Smooth muscle cell (in vitro differentiated cells): ENCODE results near the gene SDC4. TPM values are rescaled to one million over a fixed set of nuclear protein-coding genes. Genes with fewer than 3 reads are reported as not detected.

Source experiments
- DNase-seq: peaks from one replicate; lab custom pipeline; 2025; ENCODE audit not compliant: unreplicated experiment; lab: John Stamatoyannopoulos, UW
- H2AFZ ChIP-seq: fragments of 200-600 bp; sonication (generic); 2 replicates; pipeline ENCODE4 v1.6.0; 2016; ENCODE audit warnings: antibody characterized with exemption, low read depth, mild to moderate bottlenecking
- H3F3A ChIP-seq: fragments of 200-600 bp; sonication (generic); 2 replicates; pipeline ENCODE4 v1.6.0; 2017; ENCODE audit warnings: antibody characterized with exemption, low read depth
- H3K27ac ChIP-seq: fragments of 200-600 bp; sonication (generic); 2 replicates; pipeline ENCODE4 v1.5.1; 2016; ENCODE audit warnings: low read depth, mild to moderate bottlenecking
- H3K27me3 ChIP-seq: fragments of 200-600 bp; sonication (generic); 2 replicates; pipeline ENCODE4 v1.6.1; 2016; ENCODE audit warnings: low read depth, mild to moderate bottlenecking
- H3K36me3 ChIP-seq: fragments of 200-600 bp; sonication (generic); 2 replicates; pipeline ENCODE4 v1.5.1; 2016; ENCODE audit warnings: low read depth
- H3K4me1 ChIP-seq: fragments of 200-600 bp; sonication (generic); 2 replicates; pipeline ENCODE4 v1.5.1; 2016; ENCODE audit warnings: low read depth
- H3K4me2 ChIP-seq: fragments of 200-600 bp; sonication (generic); 2 replicates; pipeline ENCODE4 v1.6.0; 2016; ENCODE audit warnings: mild to moderate bottlenecking
- H3K4me3 ChIP-seq: fragments of 200-600 bp; sonication (generic); 2 replicates; pipeline ENCODE4 v1.5.1; 2016; ENCODE audit warnings: mild to moderate bottlenecking
- H3K79me2 ChIP-seq: fragments of 200-600 bp; sonication (generic); 2 replicates; pipeline ENCODE4 v1.6.0; 2016; ENCODE audit warnings: low read depth, mild to moderate bottlenecking
- H3K9ac ChIP-seq: fragments of 200-600 bp; sonication (generic); 2 replicates; pipeline ENCODE4 v1.6.0; 2016; ENCODE audit warnings: low read depth
- H3K9me3 ChIP-seq: fragments of 200-600 bp; sonication (generic); replicated peaks from 2 replicates; pipeline ENCODE4 v1.5.1; 2016; ENCODE audit warnings: low read depth
- H4K20me1 ChIP-seq: fragments of 200-600 bp; sonication (generic); 2 replicates; pipeline ENCODE4 v1.6.0; 2016; ENCODE audit warnings: low read depth
- CTCF ChIP-seq: fragments of 200-600 bp; sonication (generic); IDR thresholded peaks from 2 replicates; pipeline ENCODE4 v1.5.1; 2017; ENCODE audit warnings: borderline replicate concordance, mild to moderate bottlenecking, antibody characterized with exemption; ENCODE audit not compliant: insufficient read depth, poor library complexity, severe bottlenecking
- WGBS: methylation state at CpG from one replicate; pipeline ENCODE4 v1.1.7; 2016; ENCODE audit warnings: low lambda C conversion rate; 5-methylcytosine and 5-hydroxymethylcytosine counted together
- polyA plus RNA-seq: library from polyadenylated mRNA; unstranded; fragments of >200 nt; fragmentation: Nextera tagmentation; extraction: Ambion mirVana; gene quantifications from 2 replicates; pipeline ENCODE4 v1.2.1, GENCODE V29; 2016
- total RNA-seq: library from RNA; depleted of rRNA; stranded (reverse); fragments of >200 nt; gene quantifications from 2 replicates; pipeline ENCODE4 v1.2.3, GENCODE V29; 2014

The SDC4 gene
- total and polyA plus RNA-seq, 2 experiments from 2014 or later = 45.0 to 70.7 TPM

DNA sequence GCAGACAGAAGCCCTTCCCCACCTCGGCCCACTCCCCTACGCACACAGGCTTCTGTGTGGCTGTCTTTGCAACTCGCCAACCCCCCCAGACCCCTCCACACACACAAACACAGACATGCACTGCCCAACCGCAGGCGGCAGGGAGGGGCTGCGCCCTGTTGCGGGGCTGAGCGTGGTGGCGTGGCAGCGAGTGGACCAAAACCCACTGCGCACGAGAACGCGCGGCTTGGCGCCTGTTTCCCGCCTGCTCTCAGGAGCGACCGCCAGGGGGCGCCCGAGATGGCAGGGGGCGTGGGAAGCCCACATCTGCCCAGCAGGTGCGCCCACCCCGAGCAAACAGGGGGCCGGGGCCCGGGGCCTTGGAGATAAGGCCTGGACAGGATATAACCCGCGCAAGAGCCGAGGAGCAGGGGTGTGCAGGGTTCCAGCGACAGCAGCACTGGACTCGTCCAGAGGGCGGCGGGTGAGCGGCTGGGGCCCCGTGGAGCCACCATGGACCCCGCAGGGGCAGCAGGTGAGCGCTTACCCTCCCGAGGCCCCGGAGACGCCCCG is 41.7 kb downstream of the SDC4 start, which contains the start of gene RBPJL:
RBPJL (plus strand) TSS at position 410 of the 552 bp plus-strand sequence; CDS start at position 493, 83 bp downstream.
- no peak within 1 kb of the TSS for H2AFZ ChIP-seq
- H3K4me2 ChIP-seq = no peak within 1 kb of the TSS
- peak; percentile 86 for TF ChIP-seq CTCF
- WGBS = 42% methylated on average over 37 of the region's 41 CpGs
- H4K20me1 ChIP-seq = no peaks in the 10 kb centered on the region
- no peak for DNase-seq
- H3F3A ChIP-seq = no peaks in the 10 kb centered on the region
- H3K4me3 ChIP-seq = no peak within 1 kb of the TSS
- no peaks in the 10 kb centered on the region for H3K9me3 ChIP-seq
- no peak within 1 kb of the TSS for H3K27ac ChIP-seq
- H3K9ac ChIP-seq = no peak within 1 kb of the TSS
- H3K79me2 ChIP-seq = no peaks in the 10 kb centered on the region
- no peaks in the 10 kb centered on the region for H3K36me3 ChIP-seq
- no peaks in the 10 kb centered on the region for H3K27me3 ChIP-seq
- H3K4me1 ChIP-seq = no peaks in the 10 kb centered on the region

DNA sequence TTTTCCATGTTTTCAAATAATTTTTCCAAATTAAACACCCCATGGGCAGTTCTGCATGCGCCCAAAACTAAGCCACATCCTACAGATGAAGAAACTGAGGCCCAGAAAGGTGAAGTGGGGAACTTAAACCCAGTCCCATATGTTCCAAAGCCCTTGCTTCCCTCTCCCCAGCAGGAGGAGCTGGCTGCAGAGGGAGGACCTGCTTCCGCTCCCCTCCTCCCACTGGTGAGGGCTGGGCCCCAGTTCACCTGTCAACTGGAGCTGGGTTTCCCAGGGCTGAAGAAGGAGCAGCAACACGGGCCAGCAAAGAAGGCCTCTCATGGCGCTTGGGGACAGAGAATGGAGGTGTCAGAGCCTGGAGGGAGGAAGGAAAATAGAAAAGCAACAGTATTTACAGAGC is 43.0 kb downstream of the SDC4 start:
- Histone ChIP-seq H3F3A (no peaks in the 10 kb centered on the region), H4K20me1 (no peaks in the 10 kb centered on the region), H3K36me3 (no peaks in the 10 kb centered on the region), H2AFZ (no peak overlapping the region), H3K4me2 (no peak overlapping the region), H3K27me3 (no peaks in the 10 kb centered on the region), H3K27ac (no peak overlapping the region), H3K9ac (no peak overlapping the region), H3K4me1 (no peaks in the 10 kb centered on the region), H3K79me2 (no peaks in the 10 kb centered on the region), H3K4me3 (no peak overlapping the region), H3K9me3 (no peaks in the 10 kb centered on the region)
- 85% methylated on average over 4 of the region's 4 CpGs for WGBS
- TF ChIP-seq CTCF = no peak
- DNase-seq = no peak

DNA sequence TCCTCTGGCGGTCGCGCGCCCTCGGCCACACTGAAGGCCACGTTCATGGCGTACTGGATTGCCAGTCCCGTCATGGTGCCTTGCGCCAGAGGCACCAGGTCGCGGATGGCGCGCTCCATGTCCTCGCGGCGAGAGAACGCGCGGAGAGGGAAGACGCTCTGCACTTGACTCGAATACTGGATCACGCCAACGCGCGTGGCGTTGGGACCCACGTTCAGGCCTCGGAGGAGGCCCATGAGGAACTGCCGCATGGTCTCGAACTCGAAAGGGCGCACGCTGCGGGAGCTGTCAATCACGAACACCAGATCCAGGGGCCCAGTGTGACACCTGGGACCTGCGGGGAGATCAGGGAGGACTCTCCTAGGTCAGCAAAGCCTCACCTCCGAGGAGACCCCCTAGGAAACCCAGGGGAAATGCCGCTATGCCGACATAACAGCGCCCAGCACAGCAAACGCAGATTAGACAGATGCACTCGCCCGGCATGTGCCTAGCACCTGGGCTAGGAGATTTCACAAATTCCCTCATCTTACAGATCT is 43.7 kb downstream of the SDC4 start:
- H2AFZ ChIP-seq = no peak overlapping the region
- H3K27me3 ChIP-seq = no peaks in the 10 kb centered on the region

More for the DNA sequence above, 43.7 kb downstream of the SDC4 start:
- Histone ChIP-seq H3F3A (no peaks in the 10 kb centered on the region), H4K20me1 (no peaks in the 10 kb centered on the region), H3K4me2 (no peak overlapping the region), H3K9ac (no peak overlapping the region), H3K4me3 (no peak overlapping the region), H3K9me3 (no peaks in the 10 kb centered on the region), H3K4me1 (no peaks in the 10 kb centered on the region), H3K36me3 (no peaks in the 10 kb centered on the region), H3K27ac (no peak overlapping the region), H3K79me2 (no peaks in the 10 kb centered on the region)
- 97% methylated on average over 43 of the region's 43 CpGs for WGBS
- TF ChIP-seq CTCF = no peak
- no peak for DNase-seq
